Endothelial cell of umbilical vein (primary cell): ENCODE data around the gene LRRK2.

Experiments used
- CTCF ChIP-seq, 2 donors: IDR thresholded peaks; 1 replicate in 1 of 2; 2 replicates in 1 of 2; pipeline ENCODE4 v1.5.1; 2011; ENCODE audit warnings: low read length in 2 of 2, mild to moderate bottlenecking in 2 of 2, moderate library complexity in 2 of 2, control low read depth in 1 of 2, inconsistent platforms in 1 of 2, low read depth in 1 of 2; ENCODE audit not compliant: insufficient read depth in 1 of 2; ENCODE audit errors: extremely low read depth in 1 of 2
- EZH2 ChIP-seq: IDR thresholded peaks from 2 replicates; pipeline ENCODE4 v1.6.1; 2012; ENCODE audit warnings: borderline replicate concordance, low read depth, mild to moderate bottlenecking, moderate library complexity, low read length, inconsistent platforms; ENCODE audit not compliant: severe bottlenecking
- JUN ChIP-seq: IDR thresholded peaks from 2 replicates; pipeline ENCODE4 v1.6.1; 2011; ENCODE audit warnings: borderline replicate concordance, low read depth; ENCODE audit not compliant: insufficient read length, insufficient read depth
- MAX ChIP-seq: IDR thresholded peaks from 2 replicates; pipeline ENCODE4 v1.6.1; 2011; ENCODE audit not compliant: insufficient read depth, insufficient read length
- POLR2A ChIP-seq: IDR thresholded peaks from 2 replicates; pipeline ENCODE4 v1.6.1; 2012; ENCODE audit warnings: low read depth, mild to moderate bottlenecking, control low read depth, low read length
- POLR2AphosphoS5 ChIP-seq: IDR thresholded peaks from 2 replicates; pipeline ENCODE4 v1.6.1; 2012; ENCODE audit warnings: low read depth, mild to moderate bottlenecking, control low read depth, low read length, moderate library complexity; ENCODE audit not compliant: insufficient read depth

- no peak for TF ChIP-seq CTCF (IDR thresholded peaks at IDR 0.05; ENCODE audit: extremely low read depth in 1 of 2, insufficient read depth in 1 of 2, low read depth in 1 of 2, low read length in 2 of 2)
- no peak for TF ChIP-seq EZH2
- no peak for TF ChIP-seq POLR2AphosphoS5
- no peak for TF ChIP-seq POLR2A
- TF ChIP-seq MAX = no peak
- TF ChIP-seq JUN = no peak
These were observed 39.5 kb upstream of the LRRK2 start for GRCh38 chr12:40185303-40185693.
